ENCODE results near the gene KCND2.

The KCND2 gene

DNA sequence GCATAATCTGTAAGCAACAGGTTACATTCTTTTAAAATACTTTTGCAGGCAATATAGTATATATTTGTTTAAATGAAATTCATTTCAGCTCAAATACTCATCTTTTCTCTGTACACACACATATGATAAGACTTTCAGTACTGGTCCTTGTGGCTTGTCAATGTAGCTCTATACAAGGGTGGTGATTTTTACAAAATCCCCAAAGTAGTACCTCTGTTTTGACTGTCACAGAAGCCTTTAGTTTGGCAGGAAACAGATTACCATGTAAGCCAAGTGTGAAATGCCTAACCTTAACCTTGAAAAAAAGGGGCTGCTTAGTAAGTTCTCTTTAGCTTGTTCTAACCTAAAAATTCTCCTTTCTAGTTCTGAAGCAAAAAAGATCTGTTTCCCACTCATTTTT, 87.9 kb downstream of the KCND2 start:
- H3K4me3 ChIP-seq (ENCODE audit: low read length in 2 of 2) = no peak overlapping the region
- no peaks in the 10 kb centered on the region for H3K27me3 ChIP-seq (ENCODE audit: control insufficient read depth in 2 of 2, insufficient read depth in 2 of 2, low read length in 2 of 2)
- no peaks in the 10 kb centered on the region for H3K4me1 ChIP-seq (ENCODE audit: control insufficient read depth in 2 of 2, insufficient read depth in 2 of 2, low read length in 2 of 2)
- H3K9ac ChIP-seq (ENCODE audit: low read depth in 1 of 2, low read length in 2 of 2) = no peak overlapping the region
- no peaks in the 10 kb centered on the region for H3K9me3 ChIP-seq (ENCODE audit: control insufficient read depth in 2 of 2, low read length in 2 of 2)
- H3K27ac ChIP-seq (ENCODE audit: low read depth in 2 of 2, low read length in 2 of 2) = no peak overlapping the region
- no peaks in the 10 kb centered on the region for H3K36me3 ChIP-seq (ENCODE audit: control insufficient read depth in 2 of 2, insufficient read depth in 2 of 2, low read length in 2 of 2)

DNA sequence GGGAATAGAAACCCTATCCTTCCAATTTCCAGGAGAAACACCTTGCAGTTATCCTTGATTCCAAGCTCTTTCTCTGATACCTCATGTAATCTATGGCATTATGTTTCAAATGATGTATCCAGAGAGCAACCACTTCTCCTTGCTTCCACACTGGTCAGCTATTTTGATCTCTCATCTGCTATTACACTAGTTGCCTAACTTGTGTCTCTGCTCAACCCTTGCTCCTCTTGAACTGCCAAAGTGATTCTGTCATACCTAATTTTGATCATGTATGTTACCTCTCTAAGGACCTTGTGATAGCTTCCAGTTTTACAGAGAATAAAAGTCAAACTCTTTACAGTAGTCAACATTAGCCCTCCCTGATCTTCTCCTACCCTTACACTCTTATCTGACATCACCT, 90.4 kb downstream of the KCND2 start:
- Histone ChIP-seq H3K27ac (ENCODE audit: low read depth in 2 of 2, low read length in 2 of 2) (no peak overlapping the region), H3K36me3 (ENCODE audit: control insufficient read depth in 2 of 2, insufficient read depth in 2 of 2, low read length in 2 of 2) (no peaks in the 10 kb centered on the region), H3K27me3 (ENCODE audit: control insufficient read depth in 2 of 2, insufficient read depth in 2 of 2, low read length in 2 of 2) (no peaks in the 10 kb centered on the region), H3K9me3 (ENCODE audit: control insufficient read depth in 2 of 2, low read length in 2 of 2) (no peaks in the 10 kb centered on the region), H3K9ac (ENCODE audit: low read depth in 1 of 2, low read length in 2 of 2) (no peak overlapping the region), H3K4me3 (ENCODE audit: low read length in 2 of 2) (no peak overlapping the region), H3K4me1 (ENCODE audit: control insufficient read depth in 2 of 2, insufficient read depth in 2 of 2, low read length in 2 of 2) (no peaks in the 10 kb centered on the region)

DNA sequence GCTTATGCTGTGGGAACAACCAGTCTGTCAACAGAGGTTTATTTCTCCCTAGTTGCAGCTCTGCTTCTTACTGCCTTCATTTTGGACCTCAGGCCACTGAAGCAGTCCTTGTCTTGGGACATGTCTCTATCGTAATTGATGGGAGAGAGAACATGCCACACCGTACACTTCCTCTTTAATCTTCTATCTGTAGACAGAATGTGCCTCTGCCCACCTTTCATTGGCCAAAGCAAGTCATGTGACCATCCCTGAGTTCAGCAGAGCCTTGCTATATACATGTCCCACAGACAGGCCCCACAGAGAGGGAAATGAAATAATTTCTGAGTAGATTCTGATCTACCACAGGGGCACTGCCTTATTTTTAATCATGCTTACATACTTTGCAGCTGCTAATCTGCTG, 98.0 kb downstream of the KCND2 start:
- H3K4me3 ChIP-seq (ENCODE audit: low read length in 2 of 2) = no peak overlapping the region
- H3K27ac ChIP-seq (ENCODE audit: low read depth in 2 of 2, low read length in 2 of 2) = no peak overlapping the region
- H3K9me3 ChIP-seq (ENCODE audit: control insufficient read depth in 2 of 2, low read length in 2 of 2) = no peaks in the 10 kb centered on the region
- H3K36me3 ChIP-seq (ENCODE audit: control insufficient read depth in 2 of 2, insufficient read depth in 2 of 2, low read length in 2 of 2) = no peaks in the 10 kb centered on the region
- no peak overlapping the region for H3K9ac ChIP-seq (ENCODE audit: low read depth in 1 of 2, low read length in 2 of 2)
- H3K4me1 ChIP-seq (ENCODE audit: control insufficient read depth in 2 of 2, insufficient read depth in 2 of 2, low read length in 2 of 2) = no peaks in the 10 kb centered on the region
- no peaks in the 10 kb centered on the region for H3K27me3 ChIP-seq (ENCODE audit: control insufficient read depth in 2 of 2, insufficient read depth in 2 of 2, low read length in 2 of 2)

DNA sequence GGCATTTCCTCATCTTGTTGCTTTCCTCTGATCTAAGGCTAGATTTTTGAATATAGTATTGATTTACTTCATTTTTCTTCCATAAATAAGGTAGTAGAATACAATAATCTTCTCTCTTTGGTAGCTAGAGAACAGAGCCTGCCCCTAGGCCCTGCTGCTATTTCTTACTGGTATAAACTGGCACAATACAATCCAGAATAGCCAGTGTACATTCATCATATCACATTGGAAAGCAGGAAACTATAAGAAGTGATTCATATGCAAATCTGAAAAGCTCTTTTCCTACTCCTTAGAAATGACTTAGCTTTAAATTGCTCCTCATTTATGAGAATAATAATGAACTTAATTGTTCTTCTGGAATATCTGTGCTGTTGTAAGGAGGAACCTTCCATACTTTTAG, 100.2 kb downstream of the KCND2 start:
- H3K36me3 ChIP-seq (ENCODE audit: control insufficient read depth in 2 of 2, insufficient read depth in 2 of 2, low read length in 2 of 2) = no peaks in the 10 kb centered on the region
- H3K27ac ChIP-seq (ENCODE audit: low read depth in 2 of 2, low read length in 2 of 2) = no peak overlapping the region
- H3K4me1 ChIP-seq (ENCODE audit: control insufficient read depth in 2 of 2, insufficient read depth in 2 of 2, low read length in 2 of 2) = no peaks in the 10 kb centered on the region
- no peaks in the 10 kb centered on the region for H3K9me3 ChIP-seq (ENCODE audit: control insufficient read depth in 2 of 2, low read length in 2 of 2)
- no peaks in the 10 kb centered on the region for H3K27me3 ChIP-seq (ENCODE audit: control insufficient read depth in 2 of 2, insufficient read depth in 2 of 2, low read length in 2 of 2)
- no peak overlapping the region for H3K9ac ChIP-seq (ENCODE audit: low read depth in 1 of 2, low read length in 2 of 2)
- no peak overlapping the region for H3K4me3 ChIP-seq (ENCODE audit: low read length in 2 of 2)

DNA sequence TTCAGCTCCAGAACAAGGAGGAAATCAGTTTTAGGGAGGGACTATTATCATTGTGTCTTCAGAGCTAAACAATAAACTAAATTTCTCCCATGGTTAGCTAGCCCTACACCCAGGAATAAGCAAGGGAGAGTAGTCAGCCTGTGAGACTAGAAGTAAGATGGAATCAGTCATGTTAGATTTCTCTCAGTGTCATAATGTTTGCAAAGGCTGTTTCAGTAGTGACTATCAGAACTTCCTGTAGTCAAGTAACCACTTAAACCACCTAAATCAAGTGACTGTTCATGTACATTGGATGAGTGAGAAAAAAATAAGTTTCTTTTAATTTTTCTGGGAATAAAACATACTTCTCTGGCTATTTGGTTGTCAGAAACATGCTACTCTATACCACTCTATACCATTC, 121.6 kb downstream of the KCND2 start:
- H3K9me3 ChIP-seq (ENCODE audit: control insufficient read depth in 2 of 2, low read length in 2 of 2) = no peaks in the 10 kb centered on the region
- H3K9ac ChIP-seq (ENCODE audit: low read depth in 1 of 2, low read length in 2 of 2) = no peak overlapping the region
- no peak overlapping the region for H3K4me3 ChIP-seq (ENCODE audit: low read length in 2 of 2)
- H3K36me3 ChIP-seq (ENCODE audit: control insufficient read depth in 2 of 2, insufficient read depth in 2 of 2, low read length in 2 of 2) = no peaks in the 10 kb centered on the region
- no peaks in the 10 kb centered on the region for H3K4me1 ChIP-seq (ENCODE audit: control insufficient read depth in 2 of 2, insufficient read depth in 2 of 2, low read length in 2 of 2)
- H3K27ac ChIP-seq (ENCODE audit: low read depth in 2 of 2, low read length in 2 of 2) = no peak overlapping the region
- no peaks in the 10 kb centered on the region for H3K27me3 ChIP-seq (ENCODE audit: control insufficient read depth in 2 of 2, insufficient read depth in 2 of 2, low read length in 2 of 2)

DNA sequence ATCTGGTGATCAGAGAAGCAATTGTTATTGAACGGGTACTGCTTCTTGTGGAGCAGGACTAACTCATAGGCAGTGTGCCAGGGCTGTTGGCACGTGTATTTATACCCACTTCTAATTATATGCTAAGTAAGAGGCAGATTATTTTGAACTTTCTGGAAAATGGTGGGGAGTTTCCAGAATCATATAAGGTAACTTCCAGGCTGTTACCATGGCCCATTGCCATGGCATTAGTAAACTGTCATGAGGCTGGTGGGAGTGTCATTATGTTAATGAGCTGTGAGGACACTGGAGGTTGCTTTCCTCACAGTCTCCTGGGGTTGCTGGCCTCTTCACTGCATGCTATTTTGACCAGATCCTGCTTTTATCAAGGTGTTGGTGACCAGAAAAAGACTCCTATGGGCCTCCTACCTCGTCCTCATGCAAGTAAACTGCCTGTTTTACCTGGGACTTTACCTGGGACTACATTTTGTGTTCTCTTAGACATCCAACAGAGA, 122.6 kb downstream of the KCND2 start:
- Histone ChIP-seq H3K9ac (ENCODE audit: low read depth in 1 of 2, low read length in 2 of 2) (no peak overlapping the region), H3K4me3 (ENCODE audit: low read length in 2 of 2) (no peak overlapping the region), H3K27me3 (ENCODE audit: control insufficient read depth in 2 of 2, insufficient read depth in 2 of 2, low read length in 2 of 2) (no peaks in the 10 kb centered on the region), H3K9me3 (ENCODE audit: control insufficient read depth in 2 of 2, low read length in 2 of 2) (no peaks in the 10 kb centered on the region), H3K4me1 (ENCODE audit: control insufficient read depth in 2 of 2, insufficient read depth in 2 of 2, low read length in 2 of 2) (no peaks in the 10 kb centered on the region), H3K36me3 (ENCODE audit: control insufficient read depth in 2 of 2, insufficient read depth in 2 of 2, low read length in 2 of 2) (no peaks in the 10 kb centered on the region), H3K27ac (ENCODE audit: low read depth in 2 of 2, low read length in 2 of 2) (no peak overlapping the region)

DNA sequence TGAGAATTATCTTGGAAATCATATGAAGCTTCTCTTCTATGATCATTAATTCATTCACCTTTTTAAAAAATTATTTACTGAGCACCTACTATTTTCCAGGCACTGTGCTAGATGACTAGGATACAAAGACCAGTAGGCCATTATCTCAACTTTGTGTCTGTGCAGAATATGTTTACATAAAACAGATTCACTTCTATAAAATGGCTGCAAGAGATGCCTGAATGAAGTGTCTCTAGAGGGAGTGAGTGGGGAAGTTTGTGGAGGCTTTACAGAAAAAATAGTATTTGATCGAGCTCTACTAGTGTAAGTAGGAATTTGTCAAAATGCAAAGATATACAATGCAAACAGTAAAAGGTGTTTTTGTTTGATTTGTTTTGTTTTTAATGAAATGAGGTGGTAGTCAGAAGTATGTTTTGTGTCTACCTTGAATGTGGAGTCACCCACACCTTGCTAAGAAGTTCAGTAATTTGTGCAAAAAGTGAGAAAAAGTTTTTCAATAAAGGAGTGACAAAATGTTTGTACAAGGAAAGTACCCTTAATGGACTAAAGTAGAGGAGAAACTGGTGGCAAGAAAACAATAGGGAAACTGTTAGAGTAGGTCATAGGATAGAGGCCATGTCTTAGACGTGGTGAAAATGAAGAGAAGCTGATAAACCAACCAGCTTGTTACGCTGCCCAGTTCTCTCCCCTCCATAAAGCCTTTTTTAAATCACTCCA, 125.5 kb downstream of the KCND2 start:
- Histone ChIP-seq H3K9me3 (ENCODE audit: control insufficient read depth in 2 of 2, low read length in 2 of 2) (no peaks in the 10 kb centered on the region), H3K27me3 (ENCODE audit: control insufficient read depth in 2 of 2, insufficient read depth in 2 of 2, low read length in 2 of 2) (no peaks in the 10 kb centered on the region), H3K27ac (ENCODE audit: low read depth in 2 of 2, low read length in 2 of 2) (no peak overlapping the region), H3K9ac (ENCODE audit: low read depth in 1 of 2, low read length in 2 of 2) (no peak overlapping the region), H3K4me1 (ENCODE audit: control insufficient read depth in 2 of 2, insufficient read depth in 2 of 2, low read length in 2 of 2) (no peaks in the 10 kb centered on the region), H3K4me3 (ENCODE audit: low read length in 2 of 2) (no peak overlapping the region), H3K36me3 (ENCODE audit: control insufficient read depth in 2 of 2, insufficient read depth in 2 of 2, low read length in 2 of 2) (no peaks in the 10 kb centered on the region)

DNA sequence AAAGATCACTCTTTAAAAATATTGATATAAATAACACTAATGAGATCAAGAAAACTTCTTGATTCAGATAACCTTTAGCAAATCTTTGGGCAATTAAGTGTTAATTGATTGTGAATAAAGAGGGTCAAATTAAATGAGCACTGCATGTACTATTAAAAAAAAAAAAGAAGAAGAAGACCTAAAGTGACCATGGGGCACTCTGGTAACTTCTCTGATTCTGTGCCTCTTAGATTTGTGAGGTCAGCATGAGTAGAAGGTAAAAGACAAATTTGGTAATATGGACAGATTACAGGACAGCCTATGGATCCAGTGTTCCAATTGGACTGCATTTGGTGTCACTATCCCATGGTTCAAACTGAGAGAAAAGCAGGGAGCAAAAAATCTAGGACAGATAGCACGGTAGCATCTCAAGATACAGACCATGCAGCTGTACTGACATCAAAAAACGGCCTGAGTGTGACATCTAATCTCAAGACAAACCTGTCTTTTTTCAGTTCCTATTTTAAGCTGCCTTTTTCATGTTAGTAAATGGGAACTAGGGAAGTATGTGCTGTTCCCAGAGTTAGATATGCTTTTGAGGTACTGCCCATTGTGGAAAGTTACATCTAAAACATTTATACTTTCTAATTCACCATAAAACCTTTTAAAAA, 128.0 kb downstream of the KCND2 start:
- Histone ChIP-seq H3K27me3 (ENCODE audit: control insufficient read depth in 2 of 2, insufficient read depth in 2 of 2, low read length in 2 of 2) (no peaks in the 10 kb centered on the region), H3K9ac (ENCODE audit: low read depth in 1 of 2, low read length in 2 of 2) (no peak overlapping the region), H3K27ac (ENCODE audit: low read depth in 2 of 2, low read length in 2 of 2) (no peak overlapping the region), H3K4me3 (ENCODE audit: low read length in 2 of 2) (no peak overlapping the region), H3K9me3 (ENCODE audit: control insufficient read depth in 2 of 2, low read length in 2 of 2) (no peaks in the 10 kb centered on the region), H3K36me3 (ENCODE audit: control insufficient read depth in 2 of 2, insufficient read depth in 2 of 2, low read length in 2 of 2) (no peaks in the 10 kb centered on the region), H3K4me1 (ENCODE audit: control insufficient read depth in 2 of 2, insufficient read depth in 2 of 2, low read length in 2 of 2) (no peaks in the 10 kb centered on the region)

DNA sequence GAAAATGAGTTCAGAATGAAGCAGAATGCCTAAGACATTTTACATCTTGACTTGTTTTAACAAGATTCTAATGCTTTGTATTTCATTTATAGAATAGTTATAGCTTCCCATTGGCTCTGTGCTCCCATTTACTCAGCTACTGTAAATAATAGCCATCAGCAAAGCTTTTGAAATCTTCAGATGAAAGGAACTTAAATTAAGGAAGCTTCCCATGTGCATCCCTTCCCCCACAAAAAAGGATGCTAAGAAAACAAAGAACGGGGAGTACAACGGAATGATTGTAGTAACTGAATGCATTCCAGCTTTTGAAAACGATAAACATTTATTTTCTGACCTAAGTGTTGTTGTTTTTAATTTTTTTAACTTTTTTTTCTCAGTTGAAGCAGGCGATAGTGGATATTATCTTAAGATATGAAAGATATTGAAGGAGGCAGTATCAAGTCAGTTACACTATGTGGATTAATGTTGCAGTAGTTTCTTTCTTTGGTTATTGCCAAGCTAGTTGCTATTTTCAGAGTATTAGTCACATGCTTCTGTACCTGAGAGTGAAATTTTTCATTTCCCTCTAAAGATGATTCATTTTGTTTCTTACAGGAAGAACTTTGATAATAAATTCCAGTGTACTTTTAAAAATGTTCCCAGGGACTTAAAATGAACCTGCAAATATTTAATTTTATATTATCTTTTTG, 129.2 kb downstream of the KCND2 start:
- no peaks in the 10 kb centered on the region for H3K9me3 ChIP-seq (ENCODE audit: control insufficient read depth in 2 of 2, low read length in 2 of 2)
- no peak overlapping the region for H3K9ac ChIP-seq (ENCODE audit: low read depth in 1 of 2, low read length in 2 of 2)
- no peak overlapping the region for H3K4me3 ChIP-seq (ENCODE audit: low read length in 2 of 2)
- no peaks in the 10 kb centered on the region for H3K4me1 ChIP-seq (ENCODE audit: control insufficient read depth in 2 of 2, insufficient read depth in 2 of 2, low read length in 2 of 2)
- no peak overlapping the region for H3K27ac ChIP-seq (ENCODE audit: low read depth in 2 of 2, low read length in 2 of 2)
- H3K27me3 ChIP-seq (ENCODE audit: control insufficient read depth in 2 of 2, insufficient read depth in 2 of 2, low read length in 2 of 2) = no peaks in the 10 kb centered on the region
- no peaks in the 10 kb centered on the region for H3K36me3 ChIP-seq (ENCODE audit: control insufficient read depth in 2 of 2, insufficient read depth in 2 of 2, low read length in 2 of 2)

DNA sequence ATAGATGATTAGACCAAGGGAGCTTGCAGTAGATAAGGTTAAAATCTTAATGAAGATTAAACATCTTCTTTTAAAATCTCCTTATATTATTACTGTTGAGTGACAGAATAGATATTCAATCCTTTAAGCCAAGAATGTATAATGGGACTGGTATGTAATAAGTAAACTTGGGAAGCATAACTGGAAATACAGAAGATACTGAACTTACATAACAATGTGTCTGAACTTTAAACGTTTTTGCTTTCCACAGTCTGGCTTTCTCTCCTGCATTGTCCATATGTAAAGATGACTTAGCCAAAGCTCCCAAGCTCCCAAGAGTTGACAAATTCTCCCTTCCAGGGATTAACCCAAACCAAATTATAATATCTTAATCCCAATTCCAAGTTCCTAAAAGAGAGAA, 129.8 kb downstream of the KCND2 start:
- Histone ChIP-seq H3K4me1 (ENCODE audit: control insufficient read depth in 2 of 2, insufficient read depth in 2 of 2, low read length in 2 of 2) (no peaks in the 10 kb centered on the region), H3K4me3 (ENCODE audit: low read length in 2 of 2) (no peak overlapping the region), H3K9ac (ENCODE audit: low read depth in 1 of 2, low read length in 2 of 2) (no peak overlapping the region), H3K27me3 (ENCODE audit: control insufficient read depth in 2 of 2, insufficient read depth in 2 of 2, low read length in 2 of 2) (no peaks in the 10 kb centered on the region), H3K9me3 (ENCODE audit: control insufficient read depth in 2 of 2, low read length in 2 of 2) (no peaks in the 10 kb centered on the region), H3K27ac (ENCODE audit: low read depth in 2 of 2, low read length in 2 of 2) (no peak overlapping the region), H3K36me3 (ENCODE audit: control insufficient read depth in 2 of 2, insufficient read depth in 2 of 2, low read length in 2 of 2) (no peaks in the 10 kb centered on the region)

Measured in mucosa of rectum (tissue), 2 donors.